K562 (cell line): Measurements from ENCODE around the gene BICC1.

Experiments
- ELF4 ChIP-seq: fragments of 450-650 bp; formaldehyde crosslinking; IDR thresholded peaks from 2 replicates; pipeline ENCODE4 v1.4.0; 2022; ENCODE audit warnings: missing genetic modification characterization
- NCOA4 ChIP-seq: fragments of 450-650 bp; IDR thresholded peaks from 2 replicates; pipeline ENCODE4 v1.6.1; 2018; ENCODE audit warnings: mild to moderate bottlenecking; ENCODE audit not compliant: partially characterized antibody
- NFIX ChIP-seq: fragments of 250-450 bp; sonication (Bioruptor Pico); IDR thresholded peaks from 2 replicates; pipeline ENCODE4 v1.4.0; 2020; ENCODE audit warnings: low read depth, mild to moderate bottlenecking, moderate library complexity
- TF ChIP-seq, protein P1 (sequence below): fragments of 250-450 bp; sonication (Bioruptor Pico); IDR thresholded peaks from 2 replicates; pipeline ENCODE4 v1.5.0; 2021

GRCh38 chr10:58579011-58579655, 66.5 kb downstream of the BICC1 start:
- TF ChIP-seq, protein P1, sequence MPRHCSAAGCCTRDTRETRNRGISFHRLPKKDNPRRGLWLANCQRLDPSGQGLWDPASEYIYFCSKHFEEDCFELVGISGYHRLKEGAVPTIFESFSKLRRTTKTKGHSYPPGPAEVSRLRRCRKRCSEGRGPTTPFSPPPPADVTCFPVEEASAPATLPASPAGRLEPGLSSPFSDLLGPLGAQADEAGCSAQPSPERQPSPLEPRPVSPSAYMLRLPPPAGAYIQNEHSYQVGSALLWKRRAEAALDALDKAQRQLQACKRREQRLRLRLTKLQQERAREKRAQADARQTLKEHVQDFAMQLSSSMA: no peak
- no peak for TF ChIP-seq ELF4 (CRISPR knock-in tag)
- no peak for TF ChIP-seq NCOA4
- no peak for TF ChIP-seq NFIX (CRISPR knock-in tag)
